GM12878 (cell line): ENCODE results near the gene STAG1. TPM values are rescaled to one million over a fixed set of nuclear protein-coding genes. Genes with fewer than 3 reads are reported as not detected.
"Not testable (repeated sequence)": the region's sequence is repeated elsewhere in the genome, so short reads cannot be mapped to it uniquely, and the experiment has no call there.

Experiments
- ATAC-seq: fragments of 200-7000 bp; cut with Tn5 transposase; 3 replicates; pipeline ENCODE4 v1.9.1; 2020; ENCODE audit warnings: mild to moderate bottlenecking, moderate library complexity
- BruUV-seq: library from RNA; stranded (reverse); fragments of 400-500 nt; replicated peaks from 2 replicates; lab custom pipeline; 2021; lab: Mats Ljungman, UMichigan
- CTCF ChIA-PET: fragments of 300-600 bp; sonication (Branson Sonifier 250); formaldehyde crosslinking; extraction: SDS; loops from one replicate; lab custom pipeline; 2021; ENCODE audit warnings: inconsistent platforms; lab: Yijun Ruan, JAX
- POLR2A ChIA-PET: fragments of 350-600 bp; formaldehyde crosslinking; extraction: SDS; loops from one replicate; lab custom pipeline; 2021; ENCODE audit warnings: inconsistent platforms; lab: Charles Lee
- RAD21 ChIA-PET: fragments of 300-600 bp; sonication (Branson Sonifier 250); formaldehyde crosslinking; loops from one replicate; lab custom pipeline; 2023; ENCODE audit warnings: antibody characterized with exemption; ENCODE audit not compliant: unreplicated experiment; lab: Charles Lee
- SMC1A ChIA-PET: fragments of 300-600 bp; sonication (Branson Sonifier 250); formaldehyde crosslinking; loops from one replicate; lab custom pipeline; 2023; ENCODE audit not compliant: unreplicated experiment, uncharacterized antibody; lab: Charles Lee
- DNase-seq: peaks from one replicate; pipeline ENCODE4 v3.0.0-alpha.2; 2011; ENCODE audit warnings: low read depth, low spot score
- FAIRE-seq: peaks from 3 replicates; lab custom pipeline; 2011; peaks lifted over from hg19 to GRCh38; lab: Jason Lieb, UNC
- H2AFZ ChIP-seq: 2 replicates; pipeline ENCODE4 v1.6.0; 2011; ENCODE audit warnings: low read depth, low read length, control low read depth; ENCODE audit not compliant: control insufficient read depth
- H3K27ac ChIP-seq: 2 replicates; pipeline ENCODE4 v1.5.1; 2011; ENCODE audit warnings: control low read depth; ENCODE audit not compliant: control insufficient read depth, insufficient read depth
- H3K27me3 ChIP-seq, 2 experiments: replicated peaks in 1 of 2; 2 replicates each; pipeline versions ENCODE4 v1.6.0 to v1.6.1; 2011; ENCODE audit warnings: low read length in 1 of 2; ENCODE audit not compliant: control insufficient read depth in 2 of 2, insufficient read depth in 2 of 2
- H3K36me3 ChIP-seq, 2 experiments: 2 replicates each; pipeline ENCODE4 v1.5.1; 2011; ENCODE audit warnings: low read length in 1 of 2; ENCODE audit not compliant: control insufficient read depth in 2 of 2, insufficient read depth in 2 of 2
- H3K4me1 ChIP-seq: 2 replicates; pipeline ENCODE4 v1.6.1; 2011; ENCODE audit warnings: mild to moderate bottlenecking, low read length, moderate library complexity, mixed read lengths; ENCODE audit not compliant: control insufficient read depth, insufficient read depth
- H3K4me2 ChIP-seq: 2 replicates; pipeline ENCODE4 v1.6.0; 2011; ENCODE audit warnings: control low read depth; ENCODE audit not compliant: control insufficient read depth, insufficient read depth
- H3K4me3 ChIP-seq: fragments of 200-600 bp; sonication (generic); 2 replicates; pipeline ENCODE4 v1.5.1; 2016
- H3K79me2 ChIP-seq: 2 replicates; pipeline ENCODE4 v1.6.0; 2011; ENCODE audit warnings: low read length; ENCODE audit not compliant: control insufficient read depth, insufficient read depth
- H3K9ac ChIP-seq: 2 replicates; pipeline ENCODE4 v1.8.0; 2011; ENCODE audit warnings: low read length, control low read depth, mixed read lengths; ENCODE audit not compliant: control insufficient read depth, insufficient read depth
- H3K9me3 ChIP-seq: replicated peaks from 3 replicates; pipeline ENCODE4 v1.5.1; 2011; ENCODE audit warnings: mild to moderate bottlenecking, low read length; ENCODE audit not compliant: control insufficient read depth, insufficient read depth
- H4K20me1 ChIP-seq: 2 replicates; pipeline ENCODE4 v1.6.0; 2011; ENCODE audit not compliant: control insufficient read depth, insufficient read depth
- CBX5 ChIP-seq: sonication (generic); IDR thresholded peaks from 2 replicates; pipeline ENCODE4 v1.6.1; 2016; ENCODE audit warnings: low read depth, moderate library complexity, mild to moderate bottlenecking, inconsistent platforms
- CREB1 ChIP-seq: IDR thresholded peaks from 2 replicates; pipeline ENCODE4 v1.6.1; 2012; ENCODE audit warnings: low read depth, mild to moderate bottlenecking, inconsistent platforms
- POU2F2 ChIP-seq: IDR thresholded peaks from 3 replicates; pipeline ENCODE4 v1.6.1; 2011; ENCODE audit warnings: low read depth, mild to moderate bottlenecking, low read length, borderline replicate concordance
- SMC3 ChIP-seq: IDR thresholded peaks from 2 replicates; pipeline ENCODE4 v1.6.1; 2011; ENCODE audit warnings: low read length, improper control_type of control experiment, borderline replicate concordance
- WGBS: methylation state at CpG from one replicate; pipeline ENCODE4 v1.1.6; 2016; ENCODE audit warnings: low lambda C conversion rate; ENCODE audit not compliant: insufficient replicate concordance, insufficient coverage; ENCODE audit errors: missing lambda C conversion rate; 5-methylcytosine and 5-hydroxymethylcytosine counted together
- in situ Hi-C: fragments of 300-500 bp; cut with MboI; formaldehyde crosslinking; loops from 9 replicates; pipeline ENCODE4 v1.14.3; 2018; ENCODE audit warnings: mixed read lengths
- intact Hi-C: fragments of 100-400 bp; cut with micrococcal nuclease; formaldehyde crosslinking; loops from one replicate; pipeline ENCODE4 v1.14.2; 2022; ENCODE audit not compliant: unreplicated experiment
- polyA plus RNA-seq, 11 experiments: library from polyadenylated mRNA; depleted of rRNA in 4 of 11; unstranded in 6 of 11; stranded (reverse) in 5 of 11; fragments of >200 nt; fragmentation: Nextera tagmentation in 4 of 11; fragmentation: Illumina TruSeq in 1 of 11; extraction: Ambion mirVana in 4 of 11; extraction: Trizol in 1 of 11; gene quantifications; 1 replicate in 1 of 11; 2 replicates in 10 of 11; pipeline versions ENCODE4 v1.2.1 to v1.2.3, GENCODE V29; 2011 to 2016; ENCODE audit warnings: inconsistent platforms in 2 of 11, missing spikeins in 2 of 11, low read depth in 1 of 11
- total RNA-seq, 4 experiments: library from RNA; depleted of rRNA in 3 of 4; stranded (reverse); fragments of >200 nt in 3 of 4; fragmentation: Illumina TruSeq in 1 of 4; extraction: Trizol in 1 of 4; gene quantifications; 2 replicates each; pipeline versions ENCODE4 v1.2.1 to v1.2.3, GENCODE V29; 2013 to 2021
- TF ChIP-seq, protein P1 (sequence below): IDR thresholded peaks from 2 replicates; pipeline ENCODE4 v1.6.1; 2012; ENCODE audit warnings: low read depth, low read length, improper control_type of control experiment

Gene STAG1
- total and polyA plus RNA-seq, 10 of the 15 experiments (the other 5 are each of a cell fraction or from before 2014, with no cell fraction given) = 4.4 to 30.1 (median 20.2) TPM

GRCh38 chr3:136740351-136740958 lies 11.7 kb downstream of the STAG1 start (continued):
- TF ChIP-seq SMC3 = no peak
- TF ChIP-seq POU2F2 = no peak
- TF ChIP-seq CREB1 = no peak
- no peak for TF ChIP-seq CBX5
- TF ChIP-seq, protein P1, sequence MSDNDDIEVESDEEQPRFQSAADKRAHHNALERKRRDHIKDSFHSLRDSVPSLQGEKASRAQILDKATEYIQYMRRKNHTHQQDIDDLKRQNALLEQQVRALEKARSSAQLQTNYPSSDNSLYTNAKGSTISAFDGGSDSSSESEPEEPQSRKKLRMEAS = no peak
- TF ChIP-seq, all 136 proteins: peak for 0

GRCh38 chr3:136736950-136737349 lies 15.2 kb downstream of the STAG1 start:
- ChIA-PET CTCF (interaction anchor here (0.7 to 1.2 kb wide), 4 partner anchors 10 to 15 kb away, joined by 3 to 4 read pairs (median 3); partner anchors contain the start of gene STAG1), POLR2A (interaction anchor here (1.2 kb wide), 1 partner anchor 9 kb away, joined by 3 read pairs; no protein-coding TSS in a partner anchor), SMC1A (interaction anchor here (0.7 to 3.3 kb wide), 3 partner anchors 12 to 121 kb away, joined by 3 to 12 read pairs (median 3); no protein-coding TSS in a partner anchor)
- ATAC-seq, H2AFZ ChIP-seq, H3K4me1 ChIP-seq, FAIRE-seq, H3K9ac ChIP-seq, in situ Hi-C loops, H3K27ac ChIP-seq, DNase-seq, BruUV-seq, H3K4me3 ChIP-seq, RAD21 ChIA-PET, intact Hi-C loops, H3K36me3 ChIP-seq, H3K27me3 ChIP-seq, H3K4me2 ChIP-seq, H3K9me3 ChIP-seq, H4K20me1 ChIP-seq: not testable (repeated sequence)
- WGBS = 87% methylated on average over 8 of the region's 8 CpGs
- peaks cover 70% of the 10 kb centered on the region for H3K79me2 ChIP-seq
